HG02852 (cell line): ENCODE data around the gene MINDY4B.
"Not testable (repeated sequence)": the region's sequence is repeated elsewhere in the genome, so short reads cannot be mapped to it uniquely, and the experiment has no call there.

Source experiments
- ATAC-seq: cut with Tn5 transposase; IDR thresholded peaks from one replicate; pipeline ENCODE4 v1.9.1; 2021; ENCODE audit warnings: mild to moderate bottlenecking, moderate library complexity; ENCODE audit not compliant: unreplicated experiment

The MINDY4B gene

DNA sequence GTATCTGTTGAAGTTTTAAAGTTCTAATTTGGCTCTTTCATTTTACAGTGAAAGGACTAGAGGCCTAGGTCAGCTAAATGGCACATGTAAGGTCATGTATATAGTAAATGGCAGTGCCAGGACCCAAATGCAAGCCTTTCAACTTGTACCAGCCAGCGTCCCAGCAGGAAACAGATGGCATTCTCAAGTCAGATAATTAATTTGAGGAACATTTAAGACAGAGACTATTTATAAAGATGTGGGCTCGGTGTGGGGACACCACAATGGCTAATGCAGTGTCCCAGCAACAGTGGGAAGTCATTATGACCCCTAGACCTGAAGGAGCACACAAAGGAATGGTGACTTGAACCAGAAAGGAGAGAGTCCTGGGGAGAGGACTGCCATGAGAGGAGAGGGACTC, 6.1 kb downstream of the MINDY4B start:
- no peak for ATAC-seq

DNA sequence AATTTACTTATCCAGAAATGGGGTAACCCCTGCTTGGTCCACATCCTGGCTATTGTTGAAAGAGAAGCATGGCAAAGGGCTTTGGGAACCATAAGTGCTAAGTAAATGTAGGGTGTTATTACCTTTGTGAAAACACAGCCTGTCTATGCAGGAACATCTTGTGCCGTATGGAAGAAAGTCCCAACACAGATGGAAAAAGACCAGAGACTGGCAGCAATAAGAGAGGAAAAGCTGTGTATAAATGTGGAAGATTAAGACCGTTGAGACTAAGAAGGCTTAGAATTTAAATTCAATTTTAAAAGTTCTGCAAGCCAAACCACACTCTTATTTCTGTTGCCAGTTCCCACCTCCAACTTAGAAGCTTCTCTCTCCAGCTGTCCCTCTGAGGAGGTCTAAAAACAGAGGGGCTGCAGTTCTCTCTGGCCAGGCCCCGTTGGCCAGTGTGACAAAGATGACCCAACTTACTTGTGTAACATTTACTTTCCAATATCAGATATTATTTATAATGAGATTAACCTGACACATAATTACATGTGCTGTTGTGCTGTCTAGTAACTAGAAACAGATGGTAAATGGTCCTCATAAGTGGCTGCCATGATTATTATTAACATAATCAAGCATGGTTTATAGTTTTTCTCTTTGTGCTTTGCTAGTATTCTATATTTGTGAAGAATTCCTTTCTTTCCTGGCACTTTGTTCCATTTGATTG, 7.0 kb downstream of the MINDY4B start:
- no peak for ATAC-seq

DNA sequence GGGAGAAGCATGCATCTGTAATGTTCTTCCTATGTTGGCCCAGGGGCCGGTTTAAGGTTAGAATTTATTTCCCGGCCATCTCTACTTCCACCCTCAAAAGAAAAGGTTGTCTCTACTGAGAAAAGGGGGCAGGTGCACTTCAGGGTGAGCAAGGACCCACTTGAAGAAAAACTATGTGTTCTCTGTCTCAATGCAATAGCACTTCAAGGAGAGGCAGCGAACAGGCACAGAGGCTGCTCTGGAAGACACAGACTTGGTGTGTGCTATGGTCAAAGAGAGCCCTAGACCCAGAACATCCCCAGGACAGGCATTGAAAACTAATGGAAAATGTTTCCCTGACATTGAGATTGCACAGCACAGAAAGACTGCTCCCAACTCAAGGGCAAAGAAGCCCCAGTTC, 7.6 kb downstream of the MINDY4B start:
- ATAC-seq, result no peak

DNA sequence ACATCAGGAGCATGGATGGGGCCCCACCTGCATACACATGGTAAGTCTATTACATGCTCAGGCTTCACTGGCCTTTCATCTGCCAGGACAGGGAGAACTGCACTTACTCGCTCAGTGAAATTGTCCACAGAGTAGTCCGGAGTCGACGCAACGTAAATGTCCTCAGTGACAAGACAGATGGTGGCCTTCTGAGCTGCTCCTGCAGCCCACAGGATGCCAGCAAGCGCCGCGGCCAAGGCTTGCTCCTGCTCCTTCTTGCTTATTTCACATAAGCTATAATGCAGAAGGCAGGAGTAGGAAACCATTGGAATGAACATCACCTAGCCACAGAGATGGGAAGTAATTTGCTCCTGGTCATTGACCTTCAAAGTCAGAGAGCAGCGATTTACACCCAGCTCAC, 14.4 kb downstream of the MINDY4B start:
- ATAC-seq, result no peak

DNA sequence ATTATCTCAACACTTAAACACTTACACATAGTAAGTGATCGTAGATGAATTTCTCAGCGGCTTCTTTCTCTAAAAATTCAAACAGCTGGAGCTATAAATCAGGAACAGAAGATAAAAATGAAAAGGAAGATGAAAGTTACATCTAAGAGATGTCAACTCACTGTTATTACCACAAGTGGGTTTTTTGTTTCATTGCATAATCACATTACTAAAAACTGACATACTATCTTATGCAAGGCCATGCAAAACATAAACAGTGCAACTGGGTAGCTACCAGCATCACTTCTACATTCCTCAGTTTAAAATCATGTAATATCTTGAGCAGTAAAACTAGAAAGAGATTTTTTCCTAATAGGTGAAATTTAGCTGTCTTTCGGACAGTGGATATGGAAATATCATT, 14.9 kb downstream of the MINDY4B start:
- ATAC-seq, result no peak

DNA sequence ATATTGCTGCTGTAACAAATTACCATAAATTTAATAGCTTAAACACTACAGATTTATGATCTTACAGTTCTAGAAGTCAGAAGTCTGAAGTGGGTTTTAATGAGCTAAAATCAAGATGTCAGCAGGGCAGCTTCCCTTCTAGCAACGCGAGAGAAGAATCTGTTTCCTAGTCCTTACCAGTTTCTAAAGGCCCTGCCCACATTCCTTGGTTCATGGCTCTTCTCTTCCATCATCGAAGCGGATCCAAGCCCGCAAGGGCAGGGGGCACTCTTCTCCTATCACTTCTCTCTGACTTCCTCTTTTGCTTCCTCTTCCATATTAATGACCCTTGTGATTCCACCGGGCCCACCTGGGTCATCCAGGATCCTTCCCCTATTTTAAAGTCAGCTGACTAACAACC, 16.1 kb downstream of the MINDY4B start:
- ATAC-seq, result no peak

DNA sequence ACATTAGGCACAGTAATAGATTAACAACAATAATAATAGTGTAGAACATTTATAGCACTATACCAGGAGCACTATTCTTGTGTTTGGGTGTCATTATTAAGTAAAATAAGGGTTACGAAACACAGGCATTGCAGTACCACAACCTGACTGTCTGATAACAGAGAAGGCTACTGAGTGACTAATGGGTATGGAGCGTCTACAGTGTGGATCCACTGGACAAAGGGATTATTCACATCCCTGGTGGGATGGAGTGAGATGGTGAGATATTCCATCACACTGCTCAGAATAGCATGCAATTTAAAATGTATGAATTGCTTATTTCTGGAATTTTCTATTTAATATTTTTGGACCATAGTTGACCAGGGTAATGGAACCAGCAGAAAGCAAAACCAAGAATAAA, 18.2 kb downstream of the MINDY4B start:
- ATAC-seq, result no peak

DNA sequence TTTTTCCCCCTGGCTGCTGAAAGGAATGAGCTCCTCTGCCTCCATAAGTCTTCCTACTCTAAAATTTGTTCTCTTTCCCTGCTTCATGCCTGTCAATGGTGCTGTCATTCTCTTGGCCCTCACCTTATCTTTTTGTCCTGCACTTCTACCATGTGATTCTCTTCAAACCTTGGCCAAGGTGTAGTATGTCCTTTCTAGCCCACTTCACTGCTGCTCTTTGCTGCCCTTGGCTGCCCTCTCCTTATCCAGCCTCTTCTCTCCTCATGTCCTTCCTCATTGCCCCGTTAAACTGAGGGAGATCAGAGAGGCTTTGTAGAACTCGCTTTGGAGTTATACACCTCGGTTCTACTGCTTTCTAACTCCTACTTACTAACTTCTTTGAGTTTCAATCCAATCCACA, 19.7 kb downstream of the MINDY4B start:
- no peak for ATAC-seq

DNA sequence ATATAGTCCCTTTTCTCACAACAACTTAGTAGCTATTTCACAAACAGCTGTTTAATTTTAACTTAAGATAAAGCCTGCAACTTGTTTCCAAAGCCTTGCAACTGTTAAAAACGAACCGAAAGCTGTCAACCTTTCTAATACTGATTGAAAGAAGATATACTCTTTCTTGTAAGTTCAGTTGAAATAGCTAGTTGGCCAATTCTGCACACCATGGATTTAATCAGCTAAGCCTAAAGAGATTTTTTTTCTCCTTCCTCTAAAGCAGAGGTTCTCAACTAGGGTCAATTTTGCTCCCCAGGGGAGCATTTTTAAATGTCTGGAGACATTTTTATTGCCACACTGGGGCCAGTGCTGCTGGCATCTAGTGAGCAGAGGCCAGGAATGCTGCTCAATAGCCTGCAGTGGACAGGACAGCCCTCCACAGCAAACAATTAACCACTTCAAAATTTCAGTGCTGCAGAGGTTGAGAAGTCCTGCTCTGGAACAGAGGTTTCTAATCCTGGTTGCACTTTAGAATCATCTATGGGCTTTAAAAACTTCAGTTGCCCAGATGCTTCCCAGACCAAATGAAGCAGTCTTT, 26.2 kb downstream of the MINDY4B start:
- no peak for ATAC-seq

DNA sequence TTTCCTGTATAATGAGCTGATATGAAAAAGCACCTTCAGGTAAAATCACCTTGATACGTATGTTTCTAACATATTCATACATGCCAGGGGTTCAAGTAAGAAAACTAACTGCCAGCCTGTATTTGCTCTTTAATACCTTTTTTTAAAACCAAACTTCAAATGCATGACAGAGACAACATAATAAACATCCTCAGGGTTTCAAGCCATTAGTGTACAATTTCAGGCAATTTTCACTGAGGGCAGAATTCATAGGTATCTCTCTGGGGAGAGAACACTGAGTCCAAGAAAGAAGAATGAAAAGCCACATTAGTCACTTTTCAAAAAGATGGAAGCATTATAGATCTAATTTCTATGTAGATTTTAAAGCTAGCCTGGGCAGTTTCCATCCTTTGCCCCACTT, 26.9 kb downstream of the MINDY4B start:
- no peak for ATAC-seq

DNA sequence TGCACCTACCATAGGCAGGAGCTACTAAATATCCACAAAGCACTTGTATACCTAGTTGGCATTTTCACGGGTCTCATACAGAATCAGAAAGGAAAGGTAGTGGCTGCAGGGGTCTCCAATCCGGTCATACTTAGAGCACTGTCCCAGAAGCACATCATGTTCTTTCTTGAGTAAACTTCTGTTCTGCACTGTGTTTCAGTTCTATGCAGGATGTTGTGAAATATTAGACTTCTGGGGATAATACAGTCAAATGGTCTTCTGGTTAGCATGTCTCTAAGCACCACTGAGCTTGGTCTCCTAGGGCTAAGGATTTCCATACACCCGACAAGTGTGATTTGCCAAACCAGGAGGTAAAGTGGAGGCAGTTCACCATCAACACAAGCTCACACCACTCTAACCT, 27.9 kb downstream of the MINDY4B start:
- ATAC-seq, result no peak

DNA sequence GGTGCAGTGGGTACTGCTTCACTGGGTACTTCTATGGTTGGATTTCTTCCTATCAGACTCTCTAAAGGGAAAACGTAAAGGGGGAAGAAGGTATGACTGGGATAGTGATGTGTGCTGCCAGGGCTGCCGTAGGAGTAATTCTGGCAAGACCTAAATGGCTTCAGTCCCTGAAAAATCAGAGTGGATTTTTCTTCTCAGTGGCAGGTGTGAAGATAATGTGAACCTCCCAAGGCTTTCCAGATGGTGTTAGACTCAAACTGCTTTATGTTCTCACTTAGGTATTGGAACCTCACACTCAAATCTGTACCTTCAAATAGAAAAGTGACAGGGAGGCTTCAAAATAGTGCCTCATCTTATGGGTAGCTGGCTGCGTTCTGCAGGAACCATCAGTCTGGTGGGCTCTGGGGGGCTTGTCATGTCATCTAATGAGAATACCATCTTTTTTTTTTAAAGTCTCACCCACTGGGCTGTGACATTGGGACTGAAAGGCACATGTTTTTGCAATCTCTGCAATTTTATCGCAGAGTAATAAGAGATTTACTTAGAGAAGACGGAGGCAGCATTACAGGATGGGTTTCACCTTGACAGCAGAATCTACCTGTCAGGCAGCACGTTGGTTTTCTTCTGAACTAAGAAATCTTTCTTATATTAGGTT, 28.5 kb downstream of the MINDY4B start:
- ATAC-seq, result no peak

DNA sequence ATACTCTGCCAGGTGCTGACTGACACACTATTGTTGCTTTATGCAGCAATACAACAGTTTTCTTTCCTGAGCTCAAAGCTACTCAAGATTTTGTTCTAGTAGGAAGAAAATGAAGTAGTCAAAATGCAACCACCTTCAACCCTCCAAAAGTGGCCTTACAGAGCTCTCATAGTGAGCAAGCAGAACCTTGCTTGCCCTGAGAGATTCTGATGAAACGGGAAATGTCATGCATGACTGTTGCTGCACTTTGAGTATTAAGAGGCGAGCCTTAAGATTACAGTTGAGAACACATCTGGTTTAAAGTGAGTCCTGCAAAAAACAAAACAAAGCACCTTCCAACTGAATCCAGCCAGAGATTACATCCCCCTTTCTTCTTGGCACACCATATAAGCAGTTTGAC, 29.7 kb downstream of the MINDY4B start:
- ATAC-seq, result peak; percentile 96

DNA sequence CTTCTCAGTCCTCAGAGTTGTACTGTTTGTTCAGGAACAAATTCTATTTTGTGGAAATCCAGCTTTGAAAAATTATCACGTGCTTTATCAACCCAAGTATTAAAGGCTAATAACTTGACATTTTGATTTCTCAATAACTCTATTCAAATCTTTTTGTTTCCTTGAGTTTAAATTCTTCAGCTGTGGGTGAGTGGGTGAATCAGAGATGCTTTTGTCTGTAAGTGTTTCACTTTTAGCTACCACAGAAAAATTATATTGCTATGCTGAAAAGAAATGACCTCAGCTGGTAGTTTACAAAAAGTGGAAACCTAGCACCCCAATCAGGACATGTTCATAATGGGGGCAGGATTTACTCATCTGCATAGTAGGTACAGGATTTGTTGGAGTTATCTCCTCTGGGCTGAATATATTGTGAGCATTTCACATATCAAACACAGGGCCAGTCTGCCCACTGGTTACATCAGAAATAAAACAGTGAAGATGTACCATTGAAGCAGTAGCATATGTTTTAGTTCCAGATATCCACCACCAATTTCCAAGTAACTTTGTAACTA, 30.5 kb downstream of the MINDY4B start:
- no peak for ATAC-seq

DNA sequence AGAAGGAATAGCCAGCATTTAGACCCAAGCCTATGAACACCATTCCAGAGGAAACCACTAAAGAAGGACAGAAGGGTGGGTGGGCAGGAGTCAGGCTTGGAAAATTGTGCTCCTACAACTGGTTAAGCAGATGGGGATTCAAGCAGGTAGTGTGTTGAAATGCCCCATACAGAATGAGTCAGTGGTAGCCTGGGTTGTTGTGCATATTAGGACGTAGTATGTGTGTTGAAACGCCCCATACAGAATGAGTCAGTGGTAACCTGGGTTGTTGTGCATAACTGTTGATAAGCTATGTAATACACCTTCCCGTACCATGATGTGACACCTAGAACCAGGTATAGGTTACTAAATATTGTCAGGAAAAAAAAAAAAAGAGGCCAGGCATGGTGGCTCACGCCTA, 34.0 kb downstream of the MINDY4B start:
- ATAC-seq, result no peak

DNA sequence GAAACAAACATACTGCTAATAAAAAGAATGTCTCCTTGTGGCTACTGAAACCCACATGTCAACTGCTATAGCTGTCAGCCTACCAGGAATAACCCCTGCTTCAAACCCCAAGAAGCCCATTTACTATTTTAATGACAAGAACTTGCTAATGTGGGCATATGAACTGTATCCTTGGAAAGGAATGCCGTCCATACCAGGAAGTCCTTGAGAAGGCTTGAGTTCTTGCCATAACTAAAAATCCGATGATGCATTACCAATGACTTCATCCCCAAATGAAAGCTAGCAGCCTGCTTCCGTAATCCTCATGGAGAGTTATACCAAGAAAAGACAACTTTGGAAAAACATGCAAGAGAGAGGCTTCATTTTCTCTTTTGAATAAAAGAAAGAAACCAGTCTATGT, 34.8 kb downstream of the MINDY4B start:
- no peak for ATAC-seq

DNA sequence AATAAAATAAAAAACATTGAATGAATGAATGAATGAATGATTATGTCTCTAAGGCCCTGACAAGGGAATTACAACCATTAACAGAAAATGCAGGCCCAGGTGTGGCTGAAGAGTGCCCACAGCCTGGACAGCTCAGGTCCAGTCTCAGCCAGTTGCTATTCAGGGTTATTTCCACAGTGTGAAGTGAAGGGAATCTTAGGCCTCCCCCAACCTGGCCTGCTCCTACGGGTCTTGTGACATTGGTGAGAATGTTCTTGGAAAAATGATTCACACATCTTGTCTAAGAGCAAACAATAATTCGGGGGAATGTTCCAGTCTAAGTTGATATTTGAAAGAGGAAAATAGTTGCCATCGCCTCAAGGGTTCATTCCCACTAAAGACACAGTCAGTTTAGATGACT, 37.0 kb downstream of the MINDY4B start:
- no peak for ATAC-seq

DNA sequence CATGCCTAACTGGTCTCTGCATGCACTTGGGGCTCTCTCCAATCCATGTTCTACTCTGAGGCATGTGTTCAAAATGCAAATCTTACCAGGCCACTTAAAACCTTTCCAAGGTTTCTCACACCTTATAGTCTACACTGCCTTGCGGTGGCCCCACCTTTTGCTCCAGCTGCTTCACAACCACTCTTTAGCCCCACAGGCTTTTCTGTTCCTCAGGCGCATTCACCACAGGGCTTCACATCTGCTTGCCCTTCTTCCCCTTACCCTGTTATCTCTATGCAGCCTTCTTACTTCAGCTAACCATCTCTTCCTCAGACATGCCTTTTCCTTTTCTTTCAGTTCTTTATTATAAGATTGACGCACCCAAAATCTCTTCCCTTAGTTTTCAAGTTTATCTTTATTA, 37.8 kb downstream of the MINDY4B start:
- ATAC-seq, result no peak

DNA sequence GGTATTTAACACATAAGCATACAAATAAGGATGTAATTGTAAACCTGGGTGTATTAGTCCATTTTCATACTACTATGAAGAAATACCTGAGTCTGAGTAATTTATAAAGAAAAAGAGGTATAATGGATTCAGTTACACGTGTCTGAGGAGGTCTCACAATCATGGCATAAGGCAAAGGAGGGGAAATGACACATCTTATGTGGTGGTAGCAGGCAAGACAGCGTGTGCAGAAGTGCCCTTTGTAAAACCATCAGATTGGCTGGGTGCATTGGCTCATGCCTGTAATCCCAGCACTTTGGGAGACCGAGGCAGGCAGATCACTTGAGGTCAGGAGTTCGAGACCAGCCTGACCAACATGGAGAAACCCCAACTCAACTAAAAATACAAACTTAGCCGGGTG, 41.3 kb downstream of the MINDY4B start:
- ATAC-seq, result not testable (repeated sequence)

DNA sequence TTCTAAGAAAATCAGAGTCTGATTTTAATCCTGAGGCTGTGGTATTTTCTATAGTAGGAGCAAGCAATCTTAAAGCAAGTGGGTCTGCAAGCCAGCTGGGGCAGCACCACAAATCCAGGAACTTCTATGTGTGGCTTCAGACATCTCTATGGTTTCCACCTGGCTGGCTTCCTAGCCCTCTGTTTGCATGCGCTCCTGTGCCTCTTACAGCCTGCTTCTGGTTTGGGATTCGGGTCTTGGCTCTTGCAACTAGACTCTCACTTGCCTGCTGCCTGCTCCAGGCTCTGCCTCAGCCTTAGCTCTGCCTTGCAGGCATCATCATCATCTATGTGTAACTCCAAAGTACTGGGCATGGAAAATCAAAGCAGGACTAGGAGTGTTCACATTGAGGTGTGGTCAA, 43.4 kb downstream of the MINDY4B start:
- ATAC-seq, result no peak

DNA sequence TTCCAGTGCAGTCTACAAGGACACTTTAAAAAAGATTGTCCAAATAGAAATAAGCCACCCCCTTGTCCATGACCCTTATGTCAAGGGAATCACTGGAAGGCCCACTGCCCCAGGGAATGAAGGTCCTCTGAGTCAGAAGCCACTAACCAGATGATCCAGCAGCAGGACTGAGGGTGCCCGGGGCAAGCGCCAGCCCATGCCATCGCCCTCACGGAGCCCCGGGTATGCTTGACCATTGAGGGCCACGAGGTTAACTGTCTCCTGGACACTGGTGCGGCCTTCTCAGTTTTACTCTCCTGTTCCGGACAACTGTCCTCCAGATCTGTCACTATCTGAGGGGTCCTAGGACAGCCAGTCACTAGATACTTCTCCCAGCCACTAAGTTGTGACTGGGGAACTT, 47.3 kb downstream of the MINDY4B start:
- not testable (repeated sequence) for ATAC-seq

DNA sequence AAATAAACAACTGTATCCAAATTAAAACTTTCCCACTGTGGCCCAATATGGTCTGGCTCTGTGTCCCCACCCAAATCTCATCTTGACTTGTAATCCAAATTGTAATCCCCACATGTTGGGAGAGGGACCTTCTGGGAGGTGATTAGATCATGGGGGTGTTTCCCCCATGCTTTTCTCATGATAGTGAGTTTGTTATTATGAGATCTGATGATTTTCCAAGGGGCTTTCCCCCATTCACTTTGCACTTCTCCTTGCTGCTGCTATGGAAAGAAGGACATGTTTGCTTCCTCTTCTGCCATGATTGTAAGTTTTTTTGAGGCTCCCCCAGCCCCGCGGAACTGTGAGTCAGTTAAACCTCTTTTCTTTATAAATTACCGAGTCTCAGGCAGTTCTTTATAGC, 55.0 kb downstream of the MINDY4B start:
- ATAC-seq, result no peak
